Central memory CD8-positive, alpha-beta T cell (primary cell): Measurements from ENCODE around the gene C1QTNF9.
"Not testable (repeated sequence)": the region's sequence is repeated elsewhere in the genome, so short reads cannot be mapped to it uniquely, and the experiment has no call there.

Experiments
- ATAC-seq: fragments of 150-1000 bp; cut with Tn5 transposase; replicated peaks from 2 replicates; pipeline ENCODE4 v1.10.0; 2022; ENCODE audit warnings: mild to moderate bottlenecking, moderate FRiP score, moderate number of reproducible peaks; ENCODE audit not compliant: poor library complexity, severe bottlenecking; ENCODE audit errors: extremely low read depth
- DNase-seq, 2 donors: peaks; one replicate each; pipeline ENCODE4 v3.0.0; 2021; ENCODE audit warnings: low spot score in 2 of 2
- H3K27ac Mint-ChIP-seq: one replicate; pipeline ENCODE4 v1.8.0; 2022; ENCODE audit warnings: low read depth, mild to moderate bottlenecking, moderate library complexity, mixed read lengths
- H3K27me3 Mint-ChIP-seq: one replicate; pipeline ENCODE4 v1.8.0; 2022; ENCODE audit warnings: mixed read lengths
- H3K36me3 Mint-ChIP-seq: one replicate; pipeline ENCODE4 v1.8.0; 2022; ENCODE audit warnings: mild to moderate bottlenecking, moderate library complexity, mixed read lengths; ENCODE audit not compliant: insufficient read depth
- H3K4me1 Mint-ChIP-seq: one replicate; pipeline ENCODE4 v1.8.0; 2022; ENCODE audit warnings: mixed read lengths
- H3K4me3 Mint-ChIP-seq: one replicate; pipeline ENCODE4 v1.8.0; 2022; ENCODE audit warnings: mild to moderate bottlenecking, moderate library complexity, mixed read lengths
- H3K9me3 Mint-ChIP-seq: one replicate; pipeline ENCODE4 v1.8.0; 2022; ENCODE audit warnings: mixed read lengths

Gene C1QTNF9

GRCh38 chr13:24308488-24309020 is 826 bp upstream of the C1QTNF9 start:
- H3K27me3 Mint-ChIP-seq = no peaks in the 10 kb centered on the region

GRCh38 chr13:24313439-24313838 is 4.1 kb downstream of the C1QTNF9 start:
- Mint-ChIP-seq H3K9me3 (no peaks in the 10 kb centered on the region), H3K27ac (no peak overlapping the region), H3K4me3 (no peak overlapping the region), H3K4me1 (peaks cover 5% of the 10 kb centered on the region), H3K36me3 (no peaks in the 10 kb centered on the region), H3K27me3 (no peaks in the 10 kb centered on the region)
- DNase-seq (no peak), ATAC-seq (no peak)

More at GRCh38 chr13:24308488-24309020, 826 bp upstream of the C1QTNF9 start:
- H3K27ac Mint-ChIP-seq = no peak overlapping the region
- no peaks in the 10 kb centered on the region for H3K9me3 Mint-ChIP-seq
- ATAC-seq = no peak
- peaks cover 19% of the 10 kb centered on the region for H3K36me3 Mint-ChIP-seq
- peaks cover 7% of the 10 kb centered on the region for H3K4me1 Mint-ChIP-seq
- no peak for DNase-seq
- no peak overlapping the region for H3K4me3 Mint-ChIP-seq

- H3K4me3 Mint-ChIP-seq, H3K9me3 Mint-ChIP-seq, H3K27ac Mint-ChIP-seq, ATAC-seq, DNase-seq, H3K4me1 Mint-ChIP-seq, H3K36me3 Mint-ChIP-seq: not testable (repeated sequence)
- peaks cover 14% of the 10 kb centered on the region for H3K27me3 Mint-ChIP-seq
These were observed 8.5 kb downstream of the C1QTNF9 start for GRCh38 chr13:24317835-24318234.

- not testable (repeated sequence) for H3K36me3 Mint-ChIP-seq, H3K4me3 Mint-ChIP-seq, ATAC-seq, DNase-seq, H3K9me3 Mint-ChIP-seq, H3K27ac Mint-ChIP-seq, H3K4me1 Mint-ChIP-seq
- H3K27me3 Mint-ChIP-seq = peaks cover 25% of the 10 kb centered on the region
These were observed 9.5 kb downstream of the C1QTNF9 start for GRCh38 chr13:24318878-24319277.

- H3K9me3 Mint-ChIP-seq, ATAC-seq, H3K27ac Mint-ChIP-seq, H3K4me1 Mint-ChIP-seq, H3K36me3 Mint-ChIP-seq, H3K4me3 Mint-ChIP-seq, DNase-seq: not testable (repeated sequence)
- H3K27me3 Mint-ChIP-seq = peaks cover 33% of the 10 kb centered on the region
These were observed 10.3 kb downstream of the C1QTNF9 start for GRCh38 chr13:24319641-24320040.

GRCh38 chr13:24321416-24321815 is 12.0 kb downstream of the C1QTNF9 start:
- H3K27ac Mint-ChIP-seq, ATAC-seq, H3K9me3 Mint-ChIP-seq, H3K36me3 Mint-ChIP-seq, DNase-seq, H3K4me3 Mint-ChIP-seq, H3K4me1 Mint-ChIP-seq: not testable (repeated sequence)
- peaks cover 50% of the 10 kb centered on the region for H3K27me3 Mint-ChIP-seq

GRCh38 chr13:24322470-24322869 is 13.1 kb downstream of the C1QTNF9 start:
- H3K4me3 Mint-ChIP-seq, ATAC-seq: not testable (repeated sequence)

GRCh38 chr13:24323036-24323738 is 13.8 kb downstream of the C1QTNF9 start:
- H3K4me1 Mint-ChIP-seq = no peaks in the 10 kb centered on the region
- H3K9me3 Mint-ChIP-seq = no peaks in the 10 kb centered on the region
- no peaks in the 10 kb centered on the region for H3K36me3 Mint-ChIP-seq
- ATAC-seq = no peak
- H3K27ac Mint-ChIP-seq = no peak overlapping the region
- no peak for DNase-seq
- H3K4me3 Mint-ChIP-seq = no peak overlapping the region
- peaks cover 59% of the 10 kb centered on the region for H3K27me3 Mint-ChIP-seq

More at GRCh38 chr13:24322470-24322869, 13.1 kb downstream of the C1QTNF9 start:
- H3K9me3 Mint-ChIP-seq, H3K36me3 Mint-ChIP-seq, DNase-seq, H3K27ac Mint-ChIP-seq, H3K4me1 Mint-ChIP-seq: not testable (repeated sequence)
- H3K27me3 Mint-ChIP-seq = peaks cover 58% of the 10 kb centered on the region

- DNase-seq = no peak
- Mint-ChIP-seq H3K27me3 (peaks cover 64% of the 10 kb centered on the region), H3K4me3 (no peak overlapping the region), H3K9me3 (no peaks in the 10 kb centered on the region), H3K27ac (no peak overlapping the region), H3K36me3 (no peaks in the 10 kb centered on the region), H3K4me1 (no peaks in the 10 kb centered on the region)
- no peak for ATAC-seq
These were observed 14.3 kb downstream of the C1QTNF9 start for GRCh38 chr13:24323739-24324075.

GRCh38 chr13:24327598-24327997 is 18.2 kb downstream of the C1QTNF9 start:
- H3K36me3 Mint-ChIP-seq, ATAC-seq, H3K9me3 Mint-ChIP-seq, H3K4me3 Mint-ChIP-seq, H3K27ac Mint-ChIP-seq, H3K4me1 Mint-ChIP-seq, DNase-seq: not testable (repeated sequence)
- peaks cover 64% of the 10 kb centered on the region for H3K27me3 Mint-ChIP-seq

- Mint-ChIP-seq H3K27ac (no peak overlapping the region), H3K27me3 (peaks cover 64% of the 10 kb centered on the region), H3K4me1 (no peaks in the 10 kb centered on the region), H3K9me3 (no peaks in the 10 kb centered on the region), H3K36me3 (no peaks in the 10 kb centered on the region), H3K4me3 (no peak overlapping the region)
- DNase-seq = no peak
- ATAC-seq = no peak
These were observed 18.8 kb downstream of the C1QTNF9 start for GRCh38 chr13:24328145-24328544.

- Mint-ChIP-seq H3K4me3 (no peak overlapping the region), H3K4me1 (no peaks in the 10 kb centered on the region), H3K36me3 (no peaks in the 10 kb centered on the region), H3K9me3 (no peaks in the 10 kb centered on the region), H3K27ac (no peak overlapping the region), H3K27me3 (peaks cover 25% of the 10 kb centered on the region)
- ATAC-seq (no peak), DNase-seq (no peak)
These were observed 29.3 kb downstream of the C1QTNF9 start for GRCh38 chr13:24338721-24339120.

GRCh38 chr13:24339937-24340607 is 30.7 kb downstream of the C1QTNF9 start:
- H3K4me3 Mint-ChIP-seq = no peak overlapping the region
- no peaks in the 10 kb centered on the region for H3K4me1 Mint-ChIP-seq
- no peak overlapping the region for H3K27ac Mint-ChIP-seq
- ATAC-seq (no peak), DNase-seq (no peak)
- H3K27me3 Mint-ChIP-seq = peaks cover 18% of the 10 kb centered on the region
- H3K36me3 Mint-ChIP-seq = no peaks in the 10 kb centered on the region
- no peaks in the 10 kb centered on the region for H3K9me3 Mint-ChIP-seq
